Trophoblast cell (in vitro differentiated cells and primary cell): ENCODE data around the gene GBX1.

Source experiments
- DNase-seq, 2 donors: peaks; one replicate each; pipeline ENCODE4 v3.0.0-alpha.2; 2016
- H2AFZ ChIP-seq: 2 replicates; pipeline ENCODE4 v1.6.1; 2013; ENCODE audit warnings: low read length, moderate library complexity, mild to moderate bottlenecking; ENCODE audit not compliant: insufficient read depth, poor library complexity
- H2AK5ac ChIP-seq: 2 replicates; pipeline ENCODE4 v1.6.1; 2013; ENCODE audit warnings: mild to moderate bottlenecking, low read length
- H2BK120ac ChIP-seq: 2 replicates; pipeline ENCODE4 v1.6.1; 2013; ENCODE audit warnings: low read length, mild to moderate bottlenecking, moderate library complexity; ENCODE audit not compliant: insufficient read depth, poor library complexity
- H2BK12ac ChIP-seq: 2 replicates; pipeline ENCODE4 v1.6.1; 2013; ENCODE audit warnings: mild to moderate bottlenecking, low read length, moderate library complexity
- H2BK5ac ChIP-seq: 2 replicates; pipeline ENCODE4 v1.6.1; 2013; ENCODE audit warnings: low read length, low read depth, moderate library complexity, mild to moderate bottlenecking; ENCODE audit not compliant: poor library complexity
- H3K14ac ChIP-seq: 2 replicates; pipeline ENCODE4 v1.6.1; 2013; ENCODE audit warnings: mild to moderate bottlenecking, low read length
- H3K18ac ChIP-seq: 2 replicates; pipeline ENCODE4 v1.6.1; 2013; ENCODE audit warnings: mild to moderate bottlenecking, low read length
- H3K23ac ChIP-seq: 2 replicates; pipeline ENCODE4 v1.6.1; 2013; ENCODE audit warnings: low read length
- H3K27ac ChIP-seq: 2 replicates; pipeline ENCODE4 v1.5.1; 2013; ENCODE audit warnings: low read depth, mild to moderate bottlenecking, inconsistent platforms, low read length, moderate library complexity
- H3K27me3 ChIP-seq: 2 replicates; pipeline ENCODE4 v1.6.1; 2013; ENCODE audit warnings: inconsistent platforms, mild to moderate bottlenecking, low read length, moderate library complexity; ENCODE audit not compliant: insufficient read depth
- H3K36me3 ChIP-seq, 2 experiments: 1 replicate in 1 of 2; 2 replicates in 1 of 2; pipeline ENCODE4 v1.6.1; 2013; ENCODE audit warnings: low read length in 2 of 2, mild to moderate bottlenecking in 2 of 2, moderate library complexity in 1 of 2; ENCODE audit not compliant: insufficient read depth in 2 of 2, control insufficient read depth in 1 of 2
- H3K4ac ChIP-seq: 2 replicates; pipeline ENCODE4 v1.6.1; 2013; ENCODE audit warnings: low read depth, mild to moderate bottlenecking, low read length, moderate library complexity
- H3K4me1 ChIP-seq, 2 experiments: 1 replicate in 1 of 2; 2 replicates in 1 of 2; pipeline ENCODE4 v1.6.1; 2013; ENCODE audit warnings: low read length in 2 of 2, mild to moderate bottlenecking in 2 of 2, moderate library complexity in 1 of 2; ENCODE audit not compliant: insufficient read depth in 2 of 2, control insufficient read depth in 1 of 2
- H3K4me2 ChIP-seq: 2 replicates; pipeline ENCODE4 v1.6.1; 2013; ENCODE audit warnings: inconsistent platforms, mild to moderate bottlenecking, low read length, moderate library complexity
- H3K4me3 ChIP-seq: 2 replicates; pipeline ENCODE4 v1.5.1; 2013; ENCODE audit warnings: mild to moderate bottlenecking, low read depth, low read length, inconsistent platforms
- H3K79me1 ChIP-seq: one replicate; pipeline ENCODE4 v1.6.1; 2013; ENCODE audit warnings: low read length
- H3K79me2 ChIP-seq: 2 replicates; pipeline ENCODE4 v1.6.1; 2013; ENCODE audit warnings: low read length, mild to moderate bottlenecking; ENCODE audit not compliant: control insufficient read depth, insufficient read depth, poor library complexity
- H3K9ac ChIP-seq: 2 replicates; pipeline ENCODE4 v1.6.1; 2013; ENCODE audit warnings: mild to moderate bottlenecking, low read length
- H3K9me3 ChIP-seq: 2 replicates; pipeline ENCODE4 v1.6.1; 2013; ENCODE audit warnings: low read depth, mild to moderate bottlenecking, control low read depth, inconsistent platforms, low read length; ENCODE audit not compliant: insufficient read depth
- H4K12ac ChIP-seq: 2 replicates; pipeline ENCODE4 v1.6.1; 2013; ENCODE audit warnings: low read depth, mild to moderate bottlenecking, low read length, moderate library complexity
- H4K8ac ChIP-seq: 2 replicates; pipeline ENCODE4 v1.6.1; 2013; ENCODE audit warnings: low read depth, mild to moderate bottlenecking, low read length, moderate library complexity
- H4K91ac ChIP-seq: one replicate; pipeline ENCODE4 v1.6.1; 2013; ENCODE audit warnings: low read depth, mild to moderate bottlenecking, low read length, moderate library complexity
- WGBS: extraction: QIAGEN DNeasy Blood & Tissue Kit; methylation state at CpG from one replicate; pipeline ENCODE4 v1.1.7; 2013; ENCODE audit warnings: missing lambda C conversion rate; ENCODE audit not compliant: insufficient read length, insufficient coverage; ENCODE audit errors: extremely low coverage; 5-methylcytosine and 5-hydroxymethylcytosine counted together

Gene GBX1

DNA sequence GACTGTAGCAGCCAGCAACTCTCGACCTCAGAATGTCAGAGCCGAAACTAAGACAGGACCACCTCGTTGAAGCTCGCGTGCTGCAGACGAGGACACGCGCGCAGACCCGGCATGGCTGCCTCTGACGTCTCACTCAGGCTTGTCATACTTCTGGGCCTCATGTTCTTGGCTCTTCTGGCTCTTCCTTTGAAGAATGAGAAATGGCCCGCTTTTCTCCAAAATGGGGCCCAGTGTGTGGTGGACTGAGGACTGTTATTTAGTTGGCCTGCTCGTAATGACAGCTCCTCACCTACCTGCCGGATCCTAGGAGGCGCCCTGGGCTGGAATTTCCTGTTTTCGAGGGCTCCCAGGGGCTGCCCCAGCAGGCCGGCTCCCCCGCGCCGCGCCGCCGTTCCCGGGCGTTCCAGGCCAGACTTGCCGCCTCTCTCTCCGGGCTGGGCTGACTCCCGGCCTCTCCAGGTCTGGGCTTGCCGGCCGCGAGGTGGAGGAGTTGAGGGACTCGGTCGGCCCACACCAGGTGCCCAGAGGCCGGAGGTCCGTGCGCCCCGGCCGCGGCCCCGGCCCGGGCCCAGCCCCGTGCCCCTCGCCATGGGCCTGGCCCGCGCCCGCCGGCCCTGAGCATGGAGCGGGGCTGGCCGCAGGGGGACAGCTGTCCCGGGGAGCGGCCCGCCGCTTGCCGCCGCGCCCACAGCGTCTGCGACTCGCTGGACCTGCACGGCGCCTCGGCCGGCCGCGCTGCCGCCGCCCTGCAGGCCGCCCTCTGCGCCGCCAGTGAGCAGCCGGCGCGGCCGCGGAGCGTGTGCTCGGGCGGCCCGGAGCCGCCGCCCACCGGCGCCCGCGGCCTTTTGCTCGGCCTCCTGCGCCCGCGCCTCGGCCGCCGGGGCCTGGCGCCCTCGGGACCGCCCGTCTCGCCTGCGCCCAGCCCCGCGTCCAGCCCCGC is 53.1 kb downstream of the GBX1 start:
- no CpG with 5 or more reads among the region's 101 CpGs for WGBS
- peak in 1 of 2 donors; percentile 38 for DNase-seq
- peak overlapping the region; percentile 32 for H2AFZ ChIP-seq

DNA sequence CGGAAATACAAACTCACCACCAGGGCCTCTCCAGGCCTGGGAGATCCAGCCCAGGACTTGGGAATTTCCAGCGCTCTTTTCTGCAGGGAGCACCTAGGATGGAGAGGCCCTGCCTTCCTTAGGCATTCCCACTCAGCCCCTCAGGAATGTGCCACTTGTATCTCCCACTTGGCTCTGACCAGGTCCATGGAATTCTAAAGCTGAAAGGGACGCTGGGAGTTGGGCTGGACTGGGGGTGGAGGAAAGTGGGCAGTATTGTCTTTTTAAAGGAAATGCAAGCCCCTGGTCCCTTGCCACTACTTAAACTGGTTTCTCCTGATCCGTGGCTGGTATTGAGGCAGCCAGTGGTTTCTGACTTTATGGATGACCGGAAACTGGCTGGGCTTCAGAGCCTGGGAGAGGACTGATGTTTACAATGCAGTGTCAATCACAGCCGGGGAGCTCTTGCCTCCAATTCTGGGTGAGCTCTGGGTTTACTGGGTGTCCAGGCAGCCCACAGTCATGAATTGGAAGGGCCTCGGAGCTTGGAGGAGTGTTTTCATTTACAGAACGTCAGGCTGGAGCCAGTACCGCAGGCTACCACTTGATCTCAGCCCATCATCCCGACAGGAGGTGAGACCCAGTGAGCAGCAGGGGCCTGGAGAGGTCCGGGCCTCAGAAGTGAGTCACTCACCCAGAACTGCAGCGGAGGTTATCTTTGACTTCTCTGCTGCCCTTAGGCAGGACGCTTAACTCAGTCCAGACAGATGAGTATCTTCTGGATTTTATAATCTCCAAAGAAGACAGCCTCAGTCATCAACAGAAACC is 53.9 kb downstream of the GBX1 start:
- Histone ChIP-seq H2BK120ac (peak overlapping the region; percentile 86), H3K79me2 (peaks cover 25% of the 10 kb centered on the region), H3K36me3 (peaks cover 21% of the 10 kb centered on the region in 2 experiments), H4K12ac (no peak overlapping the region), H2BK12ac (peak overlapping the region; percentile 74), H3K4me2 (peak overlapping the region; percentile 84), H3K4ac (peak overlapping the region; percentile 46), H3K27me3 (no peaks in the 10 kb centered on the region), H3K9me3 (no peaks in the 10 kb centered on the region), H2BK5ac (peak overlapping the region; percentile 96), H3K79me1 (peaks cover 24% of the 10 kb centered on the region), H4K8ac (peak overlapping the region; percentile 90), H3K4me3 (no peak overlapping the region), H3K27ac (peak overlapping the region; percentile 100), H2AK5ac (peak overlapping the region; percentile 34), H3K9ac (no peak overlapping the region), H4K91ac (peak overlapping the region; percentile 97), H2AFZ (peak overlapping the region; percentile 59), H3K14ac (peak overlapping the region; percentile 70), H3K18ac (peak overlapping the region; percentile 77), H3K23ac (no peak overlapping the region), H3K4me1 (peaks cover 26 to 33% of the 10 kb centered on the region in 2 experiments)
- no CpG with 5 or more reads among the region's 13 CpGs for WGBS
- DNase-seq, result peak; percentile 91 to 92

More for the DNA sequence above, 53.1 kb downstream of the GBX1 start:
- peak overlapping the region; percentile 91 for H3K14ac ChIP-seq
- H3K23ac ChIP-seq, result no peak overlapping the region
- peak overlapping the region; percentile 86 for H2BK120ac ChIP-seq
- peak overlapping the region; percentile 80 for H3K4me3 ChIP-seq
- peaks cover 26 to 33% of the 10 kb centered on the region in 2 experiments for H3K4me1 ChIP-seq
- peak overlapping the region; percentile 87 for H3K9ac ChIP-seq
- H3K4me2 ChIP-seq, result peak overlapping the region; percentile 84
- no peaks in the 10 kb centered on the region for H3K9me3 ChIP-seq
- H3K18ac ChIP-seq, result peak overlapping the region; percentile 62
- H3K27me3 ChIP-seq, result no peaks in the 10 kb centered on the region
- peak overlapping the region; percentile 96 for H2BK5ac ChIP-seq
- peak overlapping the region; percentile 67 for H4K8ac ChIP-seq
- H4K91ac ChIP-seq, result peak overlapping the region; percentile 97
- H3K4ac ChIP-seq, result peak overlapping the region; percentile 67
- peaks cover 25% of the 10 kb centered on the region for H3K79me2 ChIP-seq
- peak overlapping the region; percentile 49 for H4K12ac ChIP-seq
- peaks cover 24% of the 10 kb centered on the region for H3K79me1 ChIP-seq
- peak overlapping the region; percentile 58 for H2BK12ac ChIP-seq
- peak overlapping the region; percentile 100 for H3K27ac ChIP-seq
- H2AK5ac ChIP-seq, result peak overlapping the region; percentile 4
- peaks cover 29 to 30% of the 10 kb centered on the region in 2 experiments for H3K36me3 ChIP-seq

DNA sequence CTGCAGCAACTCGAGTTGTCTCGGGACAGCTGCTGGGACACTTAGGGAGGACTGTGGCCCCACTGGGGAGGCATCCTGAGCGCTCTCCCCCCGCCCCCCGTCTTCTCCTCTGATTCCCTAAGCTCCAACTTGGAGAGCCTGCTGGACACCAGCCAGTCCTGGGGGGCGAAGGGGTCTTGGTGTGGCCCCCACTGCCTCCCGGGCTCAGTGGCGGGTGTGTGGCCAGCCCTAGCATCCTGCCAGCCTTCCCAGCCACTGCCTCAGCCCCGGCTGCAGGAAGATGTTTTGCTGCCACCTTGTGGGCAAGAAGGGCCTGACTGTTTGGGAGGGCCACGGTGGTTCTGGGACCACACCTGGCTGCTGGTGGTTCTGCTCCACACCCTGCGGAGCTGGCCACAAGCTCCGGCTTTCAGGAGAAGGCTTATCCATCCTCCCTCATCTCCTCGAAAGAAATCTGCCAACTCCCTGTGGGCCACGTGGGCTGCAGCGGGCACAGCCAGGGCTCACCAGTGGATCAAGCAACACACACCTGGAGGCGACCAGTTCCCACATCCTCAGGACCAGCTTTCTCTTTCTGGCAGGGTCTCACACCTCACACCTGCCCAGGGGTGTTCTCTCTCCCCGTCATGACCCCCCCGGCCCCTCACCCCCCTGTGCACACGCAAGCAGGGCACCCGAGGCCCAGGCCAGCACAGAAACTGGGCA is 56.4 kb downstream of the GBX1 start:
- H4K8ac ChIP-seq, result no peak overlapping the region
- peak overlapping the region; percentile 80 for H3K4ac ChIP-seq
- H3K9ac ChIP-seq, result no peak overlapping the region
- H2BK5ac ChIP-seq, result no peak overlapping the region
- no CpG with 5 or more reads among the region's 20 CpGs for WGBS
- H3K27ac ChIP-seq, result no peak overlapping the region
- peaks cover 16 to 24% of the 10 kb centered on the region in 2 experiments for H3K4me1 ChIP-seq
- no peak overlapping the region for H4K91ac ChIP-seq
- peak overlapping the region; percentile 69 for H2BK12ac ChIP-seq
- peak overlapping the region; percentile 57 for H3K18ac ChIP-seq
- no peak overlapping the region for H3K4me3 ChIP-seq
- no peaks in the 10 kb centered on the region for H3K9me3 ChIP-seq
- H2AFZ ChIP-seq, result no peak overlapping the region
- H2AK5ac ChIP-seq, result peak overlapping the region; percentile 92
- no peak overlapping the region for H4K12ac ChIP-seq
- no peak overlapping the region for H3K4me2 ChIP-seq
- peaks cover 15% of the 10 kb centered on the region for H3K79me2 ChIP-seq
- DNase-seq, result peak; percentile 72 to 91
- H3K14ac ChIP-seq, result no peak overlapping the region
- no peak overlapping the region for H3K23ac ChIP-seq
- peaks cover 24% of the 10 kb centered on the region for H3K79me1 ChIP-seq
- H2BK120ac ChIP-seq, result no peak overlapping the region
- H3K27me3 ChIP-seq, result no peaks in the 10 kb centered on the region
- peaks cover 2 to 3% of the 10 kb centered on the region in 2 experiments for H3K36me3 ChIP-seq
